H1 (cell line): ENCODE data around the gene DEAF1. TPM values are rescaled to one million over a fixed set of nuclear protein-coding genes. Genes with fewer than 3 reads are reported as not detected.

Experiments
- ZNF274 ChIP-seq: IDR thresholded peaks from 2 replicates; pipeline ENCODE4 v1.7.0; 2012; ENCODE audit warnings: low read length, borderline replicate concordance; ENCODE audit errors: extremely low read depth
- polyA plus RNA-seq, 7 experiments: library from polyadenylated mRNA; depleted of rRNA in 3 of 7; stranded (reverse) in 5 of 7; unstranded in 2 of 7; fragments of >200 nt in 5 of 7; fragments of 200-250 nt in 2 of 7; gene quantifications; 1 replicate in 5 of 7; 2 replicates in 1 of 7; 4 replicates in 1 of 7; pipeline versions ENCODE4 v1.2.1 to v1.2.3, GENCODE V29; 2011 to 2013; ENCODE audit warnings: missing spikeins in 2 of 7, mixed read lengths in 2 of 7
- total RNA-seq: library from RNA; stranded (reverse); fragmentation: NEBNext Ultra II Directional; extraction: Animal tissue kit (Norgen Biotek cat#: 25700); gene quantifications from 2 replicates; pipeline ENCODE4 v1.2.1, GENCODE V29; 2021
- TF ChIP-seq, protein P1 (sequence below): IDR thresholded peaks from 2 replicates; pipeline ENCODE4 v1.6.1; 2011; ENCODE audit warnings: low read depth, mild to moderate bottlenecking, low read length; ENCODE audit not compliant: insufficient read depth
- TF ChIP-seq, protein P2 (sequence below): IDR thresholded peaks from 2 replicates; pipeline ENCODE4 v1.6.1; 2012; ENCODE audit warnings: inconsistent platforms

DEAF1 gene
- total and polyA plus RNA-seq, 2 of the 8 experiments (the other 6 are each of a cell fraction or from before 2014, with no cell fraction given), result 47.3 to 58.4 TPM

DNA sequence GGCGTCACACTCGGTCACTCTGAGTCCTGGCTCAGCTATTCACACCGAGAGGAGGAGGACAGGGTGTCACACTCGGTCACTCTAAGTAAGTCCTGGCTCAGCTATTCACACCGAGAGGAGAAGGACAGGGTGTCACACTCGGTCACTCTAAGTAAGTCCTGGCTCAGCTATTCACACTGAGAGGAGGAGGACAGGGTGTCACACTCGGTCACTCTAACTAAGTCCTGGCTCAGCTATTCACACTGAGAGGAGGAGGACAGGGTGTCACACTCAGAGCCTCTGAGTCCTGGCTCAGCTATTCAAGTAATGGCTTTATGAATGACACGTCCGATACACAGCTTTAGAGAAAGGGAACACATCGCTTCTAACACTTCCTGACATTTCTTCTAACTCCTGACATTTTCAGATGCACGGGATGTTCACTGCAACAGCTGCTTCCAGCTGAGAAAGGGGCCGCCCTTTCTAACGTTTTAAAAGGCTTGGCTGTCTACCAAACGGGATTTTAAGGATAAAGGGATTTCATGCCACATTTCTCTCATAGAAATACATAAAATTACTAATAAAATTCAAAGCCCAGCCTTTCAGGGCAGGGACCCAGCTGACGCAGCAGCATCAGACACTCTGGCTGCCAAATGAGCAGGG is 29.8 kb downstream of the DEAF1 start (continued):
- TF ChIP-seq, protein P1, sequence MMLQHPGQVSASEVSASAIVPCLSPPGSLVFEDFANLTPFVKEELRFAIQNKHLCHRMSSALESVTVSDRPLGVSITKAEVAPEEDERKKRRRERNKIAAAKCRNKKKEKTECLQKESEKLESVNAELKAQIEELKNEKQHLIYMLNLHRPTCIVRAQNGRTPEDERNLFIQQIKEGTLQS, result no peak
- TF ChIP-seq ZNF274, result no peak
- TF ChIP-seq, protein P2, sequence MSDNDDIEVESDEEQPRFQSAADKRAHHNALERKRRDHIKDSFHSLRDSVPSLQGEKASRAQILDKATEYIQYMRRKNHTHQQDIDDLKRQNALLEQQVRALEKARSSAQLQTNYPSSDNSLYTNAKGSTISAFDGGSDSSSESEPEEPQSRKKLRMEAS, result no peak
